Type B pancreatic cell (in vitro differentiated cells): Measurements from ENCODE around the gene RAPGEF4. TPM values are rescaled to one million over a fixed set of nuclear protein-coding genes. Genes with fewer than 3 reads are reported as not detected.

ENCODE experiments used
- DNase-seq: peaks from one replicate; pipeline ENCODE4 v3.0.0; 2021; ENCODE audit warnings: mixed read lengths; ENCODE audit not compliant: unreplicated experiment; ENCODE audit errors: extremely low spot score
- H3K27ac Mint-ChIP-seq: 2 replicates; pipeline ENCODE4 v1.8.0; 2021; ENCODE audit warnings: mild to moderate bottlenecking, mixed read lengths
- H3K27me3 Mint-ChIP-seq: 2 replicates; pipeline ENCODE4 v1.8.0; 2021; ENCODE audit warnings: mixed read lengths
- H3K36me3 Mint-ChIP-seq: 2 replicates; pipeline ENCODE4 v1.8.0; 2021; ENCODE audit warnings: mixed read lengths
- H3K4me1 Mint-ChIP-seq: one replicate; pipeline ENCODE4 v1.8.0; 2021; ENCODE audit warnings: mixed read lengths; ENCODE audit not compliant: unreplicated experiment
- H3K4me3 Mint-ChIP-seq: 2 replicates; pipeline ENCODE4 v1.8.0; 2021; ENCODE audit warnings: mild to moderate bottlenecking, mixed read lengths
- H3K9me3 Mint-ChIP-seq: 2 replicates; pipeline ENCODE4 v1.8.0; 2021; ENCODE audit warnings: mixed read lengths
- total RNA-seq: library from RNA; stranded (reverse); gene quantifications from 2 replicates; pipeline ENCODE4 v1.2.1, GENCODE V29; 2021; ENCODE audit warnings: low replicate concordance
- TF ChIP-seq, protein P1 (sequence below): fragments of 200-600 bp; sonication (generic); conservative IDR thresholded peaks from 2 replicates; pipeline ENCODE4 v1.5.0; 2021; ENCODE audit warnings: antibody characterized with exemption, mild to moderate bottlenecking

The RAPGEF4 gene
- total RNA-seq, 1 donor from 2014 or later, result 4.3 TPM

- Mint-ChIP-seq H3K4me3 (no peak overlapping the region), H3K36me3 (no peaks in the 10 kb centered on the region), H3K4me1 (peaks cover 25% of the 10 kb centered on the region), H3K27ac (peak overlapping the region; percentile 90), H3K9me3 (no peaks in the 10 kb centered on the region), H3K27me3 (no peaks in the 10 kb centered on the region)
- DNase-seq, result no peak
- TF ChIP-seq, protein P1, sequence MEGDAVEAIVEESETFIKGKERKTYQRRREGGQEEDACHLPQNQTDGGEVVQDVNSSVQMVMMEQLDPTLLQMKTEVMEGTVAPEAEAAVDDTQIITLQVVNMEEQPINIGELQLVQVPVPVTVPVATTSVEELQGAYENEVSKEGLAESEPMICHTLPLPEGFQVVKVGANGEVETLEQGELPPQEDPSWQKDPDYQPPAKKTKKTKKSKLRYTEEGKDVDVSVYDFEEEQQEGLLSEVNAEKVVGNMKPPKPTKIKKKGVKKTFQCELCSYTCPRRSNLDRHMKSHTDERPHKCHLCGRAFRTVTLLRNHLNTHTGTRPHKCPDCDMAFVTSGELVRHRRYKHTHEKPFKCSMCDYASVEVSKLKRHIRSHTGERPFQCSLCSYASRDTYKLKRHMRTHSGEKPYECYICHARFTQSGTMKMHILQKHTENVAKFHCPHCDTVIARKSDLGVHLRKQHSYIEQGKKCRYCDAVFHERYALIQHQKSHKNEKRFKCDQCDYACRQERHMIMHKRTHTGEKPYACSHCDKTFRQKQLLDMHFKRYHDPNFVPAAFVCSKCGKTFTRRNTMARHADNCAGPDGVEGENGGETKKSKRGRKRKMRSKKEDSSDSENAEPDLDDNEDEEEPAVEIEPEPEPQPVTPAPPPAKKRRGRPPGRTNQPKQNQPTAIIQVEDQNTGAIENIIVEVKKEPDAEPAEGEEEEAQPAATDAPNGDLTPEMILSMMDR, result no peak
Observed at GRCh38 chr2:172977270-172978062, 241.8 kb downstream of the RAPGEF4 start.

- Mint-ChIP-seq H3K27me3 (no peaks in the 10 kb centered on the region), H3K36me3 (no peaks in the 10 kb centered on the region), H3K27ac (peak overlapping the region; percentile 57), H3K4me3 (no peak overlapping the region), H3K4me1 (peaks cover 25% of the 10 kb centered on the region), H3K9me3 (no peaks in the 10 kb centered on the region)
- TF ChIP-seq, protein P1, result no peak
- DNase-seq, result no peak
Observed at GRCh38 chr2:172978063-172978383, 242.4 kb downstream of the RAPGEF4 start.

- TF ChIP-seq, protein P1, result no peak
- Mint-ChIP-seq H3K27ac (no peak overlapping the region), H3K4me3 (no peak overlapping the region), H3K9me3 (no peaks in the 10 kb centered on the region), H3K27me3 (no peaks in the 10 kb centered on the region), H3K4me1 (peaks cover 20% of the 10 kb centered on the region), H3K36me3 (no peaks in the 10 kb centered on the region)
- DNase-seq, result no peak
Observed at GRCh38 chr2:172985139-172985892, 249.7 kb downstream of the RAPGEF4 start.

GRCh38 chr2:172986040-172986439, 250.4 kb downstream of the RAPGEF4 start:
- no peak overlapping the region for H3K27ac Mint-ChIP-seq
- DNase-seq, result no peak
- no peak overlapping the region for H3K4me3 Mint-ChIP-seq

GRCh38 chr2:172988728-172989127, 253.1 kb downstream of the RAPGEF4 start:
- no peak for DNase-seq
- Mint-ChIP-seq H3K27me3 (no peaks in the 10 kb centered on the region), H3K4me3 (no peak overlapping the region), H3K4me1 (peaks cover 30% of the 10 kb centered on the region), H3K9me3 (no peaks in the 10 kb centered on the region), H3K36me3 (no peaks in the 10 kb centered on the region), H3K27ac (no peak overlapping the region)
- TF ChIP-seq, protein P1, result no peak

More at GRCh38 chr2:172986040-172986439, 250.4 kb downstream of the RAPGEF4 start:
- TF ChIP-seq, protein P1, result no peak
- Mint-ChIP-seq H3K4me1 (peaks cover 27% of the 10 kb centered on the region), H3K27me3 (no peaks in the 10 kb centered on the region), H3K36me3 (no peaks in the 10 kb centered on the region), H3K9me3 (no peaks in the 10 kb centered on the region)
